Activated T-cell treated with anti-CD3 and anti-CD28 coated beads, Interleukin-2, amount 50 U/mL, for 48 hours (primary cell): Measurements from ENCODE around the gene ARHGAP32.
"Not testable (repeated sequence)": the region's sequence is repeated elsewhere in the genome, so short reads cannot be mapped to it uniquely, and the experiment has no call there.

Experiments used
- DNase-seq, 2 experiments: peaks; one replicate each; pipeline ENCODE4 v3.0.0-alpha.2; 2020

Gene ARHGAP32

DNA sequence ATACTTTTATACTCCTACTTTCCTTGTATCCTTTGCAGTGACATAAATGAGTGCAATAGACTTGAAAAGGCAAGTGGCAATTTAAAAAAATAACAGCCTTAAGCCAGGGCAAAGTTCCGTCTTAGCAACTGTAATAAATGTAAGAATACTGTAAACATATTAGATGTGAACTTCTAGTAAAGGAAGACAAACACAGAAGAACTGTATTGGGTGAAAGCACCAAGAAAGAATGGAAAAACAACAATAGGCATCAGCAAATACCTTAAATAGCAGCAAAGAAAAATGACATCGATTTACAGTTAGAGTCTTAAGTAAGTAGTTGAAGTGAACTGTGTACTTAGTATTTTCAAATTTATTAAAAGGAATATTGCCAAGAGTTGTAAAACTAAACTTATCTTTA is 174.0 kb downstream of the ARHGAP32 start:
- no peak for DNase-seq

DNA sequence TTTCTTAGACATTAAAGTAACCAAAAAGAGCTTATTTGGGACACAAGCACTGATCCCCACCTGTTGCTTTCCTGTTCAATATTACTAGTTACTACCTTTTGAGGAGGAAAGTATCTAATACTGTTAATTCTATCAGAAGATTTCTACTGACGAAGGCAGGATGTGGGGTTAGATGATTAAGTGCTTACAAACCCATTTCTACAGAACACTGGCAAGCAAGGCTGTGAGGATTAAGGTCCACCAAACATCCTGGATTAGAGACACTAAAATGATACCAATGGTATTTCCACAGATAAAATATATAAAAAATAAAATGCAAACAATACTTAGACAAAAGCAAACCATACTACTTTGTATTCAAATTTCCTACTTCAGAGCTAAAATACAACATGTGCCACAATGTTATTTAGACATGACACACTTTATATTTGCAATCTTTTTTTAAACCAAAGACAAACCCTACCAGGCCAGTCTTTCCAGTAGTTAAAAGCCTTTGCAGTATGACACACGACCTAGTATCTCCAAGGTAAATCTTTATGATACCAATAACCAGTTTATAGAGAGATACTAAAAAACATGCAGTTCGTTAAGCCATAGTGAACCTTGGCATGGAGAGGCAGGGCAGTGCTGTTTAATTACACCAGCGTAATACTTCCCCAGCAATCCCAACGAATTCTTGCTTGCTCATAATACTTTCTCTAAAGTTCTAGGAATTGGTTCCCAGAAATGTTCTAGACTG is 178.2 kb downstream of the ARHGAP32 start:
- no peak for DNase-seq

GRCh38 chr11:129012880-129013279 is 179.2 kb downstream of the ARHGAP32 start:
- DNase-seq, result no peak

GRCh38 chr11:129006161-129006560 is 186.0 kb downstream of the ARHGAP32 start:
- no peak for DNase-seq

DNA sequence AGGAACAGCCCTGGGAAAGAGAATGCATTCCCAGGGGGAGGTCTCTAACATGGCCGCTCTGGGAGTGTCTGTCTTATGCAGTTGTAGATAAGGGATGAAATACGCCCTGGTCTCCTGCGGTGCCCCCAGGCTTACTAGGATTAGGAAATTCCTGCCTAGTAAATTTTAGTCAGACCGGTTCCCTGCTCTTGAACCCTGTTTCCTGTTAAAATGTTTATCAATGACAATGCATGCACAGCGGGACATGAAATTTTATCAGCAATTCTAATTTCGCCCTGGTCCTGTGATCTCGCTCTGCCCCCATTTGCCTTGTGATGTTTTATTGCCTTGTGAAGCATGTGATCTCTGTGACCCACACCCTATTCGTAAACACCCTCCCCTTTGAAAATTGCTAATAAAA is 193.0 kb downstream of the ARHGAP32 start:
- not testable (repeated sequence) for DNase-seq

- DNase-seq, result no peak
Measured at GRCh38 chr11:128988242-128988970, 203.7 kb downstream of the ARHGAP32 start.

GRCh38 chr11:128985880-128986279 is 206.2 kb downstream of the ARHGAP32 start:
- DNase-seq, result no peak

GRCh38 chr11:128983023-128983422 is 209.1 kb downstream of the ARHGAP32 start:
- no peak for DNase-seq

DNA sequence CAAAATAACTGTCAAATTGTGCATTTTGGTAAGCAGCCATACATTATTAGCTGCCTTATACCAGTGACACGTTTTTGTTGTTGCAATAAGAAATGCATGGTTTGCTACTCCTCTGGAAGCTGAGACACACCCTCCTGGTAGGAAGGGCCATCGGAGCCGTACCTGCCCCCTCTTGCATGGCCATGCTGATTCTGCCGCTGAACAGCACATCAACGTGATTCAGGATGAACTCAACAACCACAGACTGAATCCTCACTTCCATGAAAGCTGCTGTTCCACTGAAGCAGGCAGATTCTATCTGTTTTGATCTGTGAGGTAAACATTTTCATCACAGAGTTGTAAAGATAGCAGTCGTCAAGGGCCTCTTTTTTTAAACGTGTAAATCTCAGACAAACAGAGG is 210.9 kb downstream of the ARHGAP32 start:
- no peak for DNase-seq

DNA sequence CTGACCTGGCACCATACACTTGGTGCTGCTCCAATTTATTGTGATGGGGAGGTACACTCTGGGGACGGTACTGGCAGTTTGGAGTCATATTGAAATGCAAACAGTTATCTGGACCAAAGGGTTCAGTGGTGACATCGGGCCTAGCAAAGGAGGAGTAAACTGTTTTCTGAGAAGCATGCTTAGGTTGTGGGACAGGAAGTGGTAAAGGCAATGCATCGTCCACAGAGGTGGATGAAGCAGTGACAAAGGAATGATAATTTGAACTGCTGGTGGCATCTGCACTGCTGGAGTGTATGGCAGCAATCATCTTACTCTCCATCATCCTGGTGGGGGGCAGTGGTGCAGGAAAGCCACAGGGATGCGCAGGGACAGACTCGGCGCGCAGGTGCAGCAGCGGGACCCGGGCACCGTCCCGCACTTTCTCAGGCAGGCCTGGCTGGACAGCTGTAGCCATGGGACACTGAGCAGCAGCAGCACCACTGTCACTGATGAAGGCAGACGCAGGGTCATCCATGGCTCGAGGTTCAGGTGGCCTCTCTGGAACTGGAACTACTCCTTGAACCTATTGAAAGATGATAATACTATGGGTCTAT is 221.4 kb downstream of the ARHGAP32 start:
- no peak for DNase-seq

DNA sequence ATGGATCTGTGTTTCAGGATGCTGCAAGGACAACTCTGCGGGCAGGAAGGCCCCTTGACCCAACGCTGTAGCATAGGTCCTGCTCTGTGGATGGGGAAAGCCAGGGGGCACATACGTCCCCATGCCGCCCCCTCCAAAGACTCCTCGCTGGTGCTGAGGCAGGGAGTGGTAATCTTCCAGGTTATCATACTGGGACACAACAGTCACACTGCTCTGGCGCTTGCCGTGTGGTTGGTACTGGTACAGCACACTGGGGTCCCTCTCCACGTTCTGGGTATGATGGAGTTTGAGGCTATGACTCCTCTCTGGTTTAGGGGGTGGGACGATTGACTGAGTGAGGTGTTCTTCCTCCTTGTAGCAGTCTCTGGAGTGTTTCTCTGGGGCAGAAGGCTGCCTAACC is 223.2 kb downstream of the ARHGAP32 start:
- no peak for DNase-seq

GRCh38 chr11:128967578-128967977 is 224.5 kb downstream of the ARHGAP32 start:
- DNase-seq, result no peak

- no peak for DNase-seq
Measured at GRCh38 chr11:128965485-128965884, 226.6 kb downstream of the ARHGAP32 start.

DNA sequence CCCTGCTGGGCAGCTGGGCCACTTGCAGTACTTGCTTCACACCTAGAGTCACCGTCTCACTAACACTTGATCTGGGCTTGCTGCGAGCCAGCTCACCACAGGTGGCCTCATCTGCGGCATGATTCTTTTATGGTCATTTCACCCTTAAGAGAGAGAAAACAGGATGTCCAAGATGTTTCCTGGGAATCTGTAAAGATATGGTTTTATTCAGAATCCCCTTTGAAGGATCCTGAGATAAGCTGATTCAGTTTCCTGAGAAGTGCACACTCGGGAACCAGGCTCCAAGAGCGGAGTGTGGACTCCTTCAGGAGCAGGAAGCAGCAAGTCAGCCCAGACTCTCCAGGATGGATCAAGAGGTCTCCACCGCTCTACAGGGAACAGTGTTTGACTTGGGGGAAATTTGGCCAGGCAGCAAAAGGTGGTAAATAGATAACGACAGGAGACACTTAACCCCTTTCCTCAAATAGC is 227.6 kb downstream of the ARHGAP32 start:
- DNase-seq, result no peak

GRCh38 chr11:128963744-128964325 is 228.3 kb downstream of the ARHGAP32 start:
- DNase-seq, result no peak

- DNase-seq, result no peak
Measured at GRCh38 chr11:128962896-128963295, 229.2 kb downstream of the ARHGAP32 start.

DNA sequence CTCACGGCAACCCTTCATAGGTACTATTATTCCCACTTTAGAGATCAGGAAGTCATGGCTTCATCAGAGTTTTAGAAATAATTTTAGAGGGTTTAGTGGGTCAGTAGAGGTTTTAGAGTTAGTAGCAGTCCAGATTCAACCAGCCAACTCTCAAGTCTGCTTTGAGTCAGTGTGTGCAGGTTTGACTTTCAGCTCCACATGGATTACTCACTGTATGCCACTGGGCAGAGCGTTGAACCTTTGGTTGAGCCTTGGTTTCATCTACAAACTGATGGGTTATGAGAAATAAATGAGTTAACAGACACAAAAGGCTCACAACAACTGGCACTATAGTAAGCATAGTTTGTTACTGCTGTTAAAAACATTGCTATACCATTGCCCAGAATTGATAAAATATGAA is 230.5 kb downstream of the ARHGAP32 start:
- no peak for DNase-seq

- no peak for DNase-seq
Measured at GRCh38 chr11:128957202-128957482, 235.0 kb downstream of the ARHGAP32 start.

DNA sequence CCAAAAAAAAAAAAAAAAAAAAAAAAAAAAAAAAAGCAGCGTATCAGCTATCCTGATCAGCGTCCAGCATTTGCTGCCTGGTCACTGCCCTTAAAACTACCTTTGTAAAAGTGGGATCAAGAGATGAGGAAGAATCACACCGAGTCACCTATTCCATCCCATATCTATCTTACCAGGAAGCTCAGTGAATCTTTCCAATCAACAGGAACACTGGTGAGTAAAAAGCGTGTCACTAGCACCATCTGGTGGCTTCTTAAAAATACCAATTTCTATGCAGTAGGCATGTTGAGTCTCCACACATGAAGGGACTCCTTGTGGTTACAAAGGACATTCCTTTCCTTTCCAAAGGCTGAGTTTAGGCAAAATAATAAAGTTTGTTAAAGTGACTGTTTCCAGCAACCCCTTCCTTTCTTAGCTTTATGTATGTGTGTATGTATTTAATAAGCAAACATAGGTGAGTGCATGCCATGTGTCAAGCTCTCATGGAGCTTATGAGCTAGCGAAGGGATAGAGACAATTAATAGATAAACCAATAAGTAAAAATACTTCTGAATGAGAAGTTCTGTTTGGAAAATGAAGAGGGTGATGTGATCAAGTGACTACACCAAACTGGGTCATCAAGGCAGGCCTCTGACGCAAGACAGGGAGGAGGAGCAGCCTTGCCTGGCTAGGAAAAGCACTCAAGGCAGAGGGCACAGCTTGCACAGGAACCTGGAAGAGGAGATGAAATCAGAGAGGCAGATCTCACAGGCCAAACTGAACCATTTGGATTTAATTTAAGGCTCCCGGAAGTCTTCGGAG is 235.5 kb downstream of the ARHGAP32 start:
- no peak for DNase-seq

DNA sequence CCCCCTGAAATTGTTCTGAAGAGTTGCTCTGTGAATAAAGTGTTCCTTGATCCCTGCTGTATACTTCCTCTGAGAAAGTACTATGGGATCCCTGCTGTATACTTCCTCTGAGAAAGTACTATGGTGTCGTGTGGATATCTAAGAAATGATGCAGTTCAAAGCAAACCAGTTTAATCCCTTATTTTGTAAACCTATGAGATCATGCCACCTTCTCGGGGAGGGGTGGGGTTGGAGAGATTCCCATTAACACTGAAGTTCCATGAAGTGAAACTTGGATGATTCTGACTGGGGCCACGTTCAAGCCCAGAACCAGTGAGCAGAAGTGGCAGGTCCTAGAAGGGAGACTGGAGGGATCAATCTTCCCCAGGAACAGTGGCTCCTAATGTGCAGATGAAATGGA is 236.5 kb downstream of the ARHGAP32 start:
- no peak for DNase-seq

DNA sequence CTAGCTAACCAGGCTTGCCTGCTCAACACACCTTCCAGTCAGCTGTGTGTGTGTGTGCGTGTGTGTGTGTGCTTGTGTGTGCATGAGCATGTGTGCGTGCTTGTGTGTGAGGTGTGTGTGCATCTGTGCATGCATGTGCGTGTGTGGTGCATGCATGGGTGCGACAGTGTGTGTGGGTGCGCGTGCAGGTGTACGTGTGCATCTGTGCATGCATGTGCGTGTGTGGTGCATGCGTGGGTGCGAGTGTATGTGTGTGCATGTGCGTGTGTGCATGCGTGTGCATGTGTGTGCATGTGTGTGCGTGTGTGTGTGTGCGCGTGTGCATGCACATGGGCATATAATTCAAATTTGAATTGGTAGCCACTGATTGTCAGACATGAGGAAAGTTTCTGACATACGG is 239.0 kb downstream of the ARHGAP32 start:
- no peak for DNase-seq

GRCh38 chr11:128949791-128950454 is 242.2 kb downstream of the ARHGAP32 start:
- DNase-seq, result no peak
